ENCODE measurements around the gene PGP. TPM values are rescaled to one million over a fixed set of nuclear protein-coding genes. Genes with fewer than 3 reads are reported as not detected.

Gene PGP
- total RNA-seq, 1 donor from 2014 or later, result 31.5 TPM

- Mint-ChIP-seq H3K9me3 (ENCODE audit: unreplicated experiment) (no peaks in the 10 kb centered on the region), H3K27ac (ENCODE audit: unreplicated experiment) (no peak overlapping the region), H3K36me3 (ENCODE audit: low read depth, unreplicated experiment) (peaks cover 4% of the 10 kb centered on the region), H3K4me1 (ENCODE audit: unreplicated experiment) (no peaks in the 10 kb centered on the region), H3K4me3 (ENCODE audit: unreplicated experiment) (no peak overlapping the region), H3K27me3 (ENCODE audit: unreplicated experiment) (peaks cover 25% of the 10 kb centered on the region)
- no peak for DNase-seq (ENCODE audit: low spot score)
- no peak for TF ChIP-seq CTCF (IDR thresholded peaks at IDR 0.05; ENCODE audit: unreplicated experiment)
Measured at GRCh38 chr16:2195322-2196161, 19.1 kb downstream of the PGP start.

- peak; percentile 48 for DNase-seq (ENCODE audit: low spot score)
- Mint-ChIP-seq H3K4me1 (ENCODE audit: unreplicated experiment) (no peaks in the 10 kb centered on the region), H3K4me3 (ENCODE audit: unreplicated experiment) (no peak overlapping the region), H3K27ac (ENCODE audit: unreplicated experiment) (no peak overlapping the region), H3K27me3 (ENCODE audit: unreplicated experiment) (peaks cover 25% of the 10 kb centered on the region), H3K36me3 (ENCODE audit: low read depth, unreplicated experiment) (no peaks in the 10 kb centered on the region), H3K9me3 (ENCODE audit: unreplicated experiment) (no peaks in the 10 kb centered on the region)
- peak; percentile 20 for TF ChIP-seq CTCF (IDR thresholded peaks at IDR 0.05; ENCODE audit: unreplicated experiment)
Measured at GRCh38 chr16:2194852-2195321, 19.8 kb downstream of the PGP start.

GRCh38 chr16:2194166-2194834 lies 20.3 kb downstream of the PGP start:
- Mint-ChIP-seq H3K9me3 (ENCODE audit: unreplicated experiment) (no peaks in the 10 kb centered on the region), H3K27me3 (ENCODE audit: unreplicated experiment) (peaks cover 25% of the 10 kb centered on the region), H3K4me1 (ENCODE audit: unreplicated experiment) (no peaks in the 10 kb centered on the region), H3K27ac (ENCODE audit: unreplicated experiment) (no peak overlapping the region), H3K36me3 (ENCODE audit: low read depth, unreplicated experiment) (no peaks in the 10 kb centered on the region), H3K4me3 (ENCODE audit: unreplicated experiment) (no peak overlapping the region)
- DNase-seq (ENCODE audit: low spot score), result no peak
- no peak for TF ChIP-seq CTCF (IDR thresholded peaks at IDR 0.05; ENCODE audit: unreplicated experiment)

GRCh38 chr16:2191446-2191706 lies 23.3 kb downstream of the PGP start:
- H3K9me3 Mint-ChIP-seq (ENCODE audit: unreplicated experiment), result no peaks in the 10 kb centered on the region
- H3K27ac Mint-ChIP-seq (ENCODE audit: unreplicated experiment), result no peak overlapping the region
- TF ChIP-seq CTCF (IDR thresholded peaks at IDR 0.05; ENCODE audit: unreplicated experiment), result no peak
- no peaks in the 10 kb centered on the region for H3K4me1 Mint-ChIP-seq (ENCODE audit: unreplicated experiment)
- no peak overlapping the region for H3K4me3 Mint-ChIP-seq (ENCODE audit: unreplicated experiment)
- H3K36me3 Mint-ChIP-seq (ENCODE audit: low read depth, unreplicated experiment), result no peaks in the 10 kb centered on the region
- peaks cover 17% of the 10 kb centered on the region for H3K27me3 Mint-ChIP-seq (ENCODE audit: unreplicated experiment)
- DNase-seq (ENCODE audit: low spot score), result no peak

Measured in endothelial cell (in vitro differentiated cells).